Measurements from ENCODE around the gene CYP46A1. TPM values are rescaled to one million over a fixed set of nuclear protein-coding genes. Genes with fewer than 3 reads are reported as not detected.
A peak's percentile ranks its signal among the peaks of the same experiment; 100 is the strongest.
"Not testable (repeated sequence)": the region's sequence is repeated elsewhere in the genome, so short reads cannot be mapped to it uniquely, and the experiment has no call there.

Gene CYP46A1
- total RNA-seq, 1 donor from 2014 or later = 9.4 TPM

GRCh38 chr14:99657645-99658155, 26.4 kb upstream of the CYP46A1 start:
- no peak for DNase-seq (ENCODE audit: low spot score)

GRCh38 chr14:99658218-99658845, 25.8 kb upstream of the CYP46A1 start:
- no peak for DNase-seq (ENCODE audit: low spot score)

- DNase-seq (ENCODE audit: low spot score) = no peak
Observed at GRCh38 chr14:99659333-99659741, 24.8 kb upstream of the CYP46A1 start.

- peak; percentile 31 for DNase-seq (ENCODE audit: low spot score)
Observed at GRCh38 chr14:99660006-99660566, 24.0 kb upstream of the CYP46A1 start.

GRCh38 chr14:99660794-99661193, 23.3 kb upstream of the CYP46A1 start:
- DNase-seq (ENCODE audit: low spot score) = no peak

- DNase-seq (ENCODE audit: low spot score) = not testable (repeated sequence)
Observed at GRCh38 chr14:99661206-99661605, 22.9 kb upstream of the CYP46A1 start.

- no peak for DNase-seq (ENCODE audit: low spot score)
Observed at GRCh38 chr14:99662846-99663245, 21.3 kb upstream of the CYP46A1 start.

- DNase-seq (ENCODE audit: low spot score) = peak; percentile 73
Observed at GRCh38 chr14:99663386-99664057, 20.6 kb upstream of the CYP46A1 start.

- DNase-seq (ENCODE audit: low spot score) = peak; percentile 67
Observed at GRCh38 chr14:99664058-99664936, 19.8 kb upstream of the CYP46A1 start.

GRCh38 chr14:99664937-99665273, 19.2 kb upstream of the CYP46A1 start:
- no peak for DNase-seq (ENCODE audit: low spot score)

GRCh38 chr14:99666533-99666932, 17.6 kb upstream of the CYP46A1 start:
- no peak for DNase-seq (ENCODE audit: low spot score)

GRCh38 chr14:99667045-99667444, 17.1 kb upstream of the CYP46A1 start:
- no peak for DNase-seq (ENCODE audit: low spot score)

- no peak for DNase-seq (ENCODE audit: low spot score)
Observed at GRCh38 chr14:99667821-99668220, 16.3 kb upstream of the CYP46A1 start.

GRCh38 chr14:99668307-99669295, 15.5 kb upstream of the CYP46A1 start:
- DNase-seq (ENCODE audit: low spot score) = peak; percentile 73

GRCh38 chr14:99670361-99671234, 13.5 kb upstream of the CYP46A1 start:
- no peak for DNase-seq (ENCODE audit: low spot score)

GRCh38 chr14:99671235-99672224, 12.6 kb upstream of the CYP46A1 start:
- DNase-seq (ENCODE audit: low spot score) = no peak

- DNase-seq (ENCODE audit: low spot score) = no peak
Observed at GRCh38 chr14:99672506-99673304, 11.4 kb upstream of the CYP46A1 start.

Measured in umbilical cord (tissue), 2 donors.